CD14-positive monocyte (primary cell): ENCODE results near the gene C1QA. TPM values are rescaled to one million over a fixed set of nuclear protein-coding genes. Genes with fewer than 3 reads are reported as not detected.

Experiments
- DNase-seq, 3 donors: peaks; one replicate each; pipeline ENCODE4 v3.0.0-alpha.2; 2011 to 2022
- H2AFZ ChIP-seq: 2 replicates; pipeline ENCODE4 v1.6.0; 2012; ENCODE audit warnings: mild to moderate bottlenecking, low read depth, low read length, inconsistent platforms; ENCODE audit not compliant: insufficient read depth, poor library complexity, severe bottlenecking
- H3K27ac ChIP-seq, 2 donors: 1 replicate in 1 of 2; 2 replicates in 1 of 2; pipeline ENCODE4 v1.5.1; 2012 to 2013; ENCODE audit warnings: low read length in 2 of 2, control low read depth in 1 of 2, inconsistent platforms in 1 of 2, low read depth in 1 of 2, mild to moderate bottlenecking in 1 of 2
- H3K27me3 ChIP-seq, 2 donors: one replicate each; pipeline versions ENCODE4 v1.6.0 to v1.6.1; 2011 to 2013; ENCODE audit warnings: low read length in 2 of 2; ENCODE audit not compliant: control insufficient read depth in 2 of 2, insufficient read depth in 2 of 2
- H3K36me3 ChIP-seq, 2 donors: replicated peaks in 1 of 2; 1 replicate in 1 of 2; 2 replicates in 1 of 2; pipeline versions ENCODE4 v1.5.1 to v1.6.1; 2012 to 2013; ENCODE audit warnings: low read length in 2 of 2, control low read depth in 1 of 2, inconsistent platforms in 1 of 2, mild to moderate bottlenecking in 1 of 2; ENCODE audit not compliant: insufficient read depth in 2 of 2, control insufficient read depth in 1 of 2
- H3K4me1 ChIP-seq, 2 donors: 1 replicate in 1 of 2; 2 replicates in 1 of 2; pipeline versions ENCODE4 v1.5.1 to v1.6.1; 2012 to 2013; ENCODE audit warnings: low read length in 2 of 2, control low read depth in 1 of 2, inconsistent platforms in 1 of 2, mild to moderate bottlenecking in 1 of 2, moderate library complexity in 1 of 2; ENCODE audit not compliant: insufficient read depth in 2 of 2, control insufficient read depth in 1 of 2
- H3K4me2 ChIP-seq: replicated peaks from 2 replicates; pipeline ENCODE3; 2012; ENCODE audit warnings: low read length, moderate library complexity, mild to moderate bottlenecking; ENCODE audit not compliant: poor library complexity, severe bottlenecking; ENCODE audit errors: extremely low read depth
- H3K4me3 ChIP-seq, 3 experiments: fragments of 200-600 bp in 1 of 3; sonication (generic) in 1 of 3; replicated peaks in 1 of 3; 1 replicate in 2 of 3; 2 replicates in 1 of 3; pipeline ENCODE4 v1.5.1; 2011 to 2013; ENCODE audit warnings: low read length in 3 of 3, mild to moderate bottlenecking in 3 of 3, control low read depth in 2 of 3, low read depth in 2 of 3, inconsistent platforms in 1 of 3, moderate library complexity in 1 of 3
- H3K79me2 ChIP-seq: 2 replicates; pipeline ENCODE4 v1.6.0; 2012; ENCODE audit warnings: mild to moderate bottlenecking, control low read depth, inconsistent platforms, low read length, moderate library complexity; ENCODE audit not compliant: insufficient read depth
- H3K9ac ChIP-seq: 2 replicates; pipeline ENCODE4 v1.6.0; 2017; ENCODE audit warnings: low read length, mild to moderate bottlenecking; ENCODE audit not compliant: insufficient read depth, poor library complexity, severe bottlenecking
- H3K9me3 ChIP-seq, 2 donors: replicated peaks in 1 of 2; 1 replicate in 1 of 2; 2 replicates in 1 of 2; pipeline versions ENCODE4 v1.5.1 to v1.6.1; 2012 to 2013; ENCODE audit warnings: low read length in 2 of 2, control low read depth in 1 of 2; ENCODE audit not compliant: control insufficient read depth in 1 of 2, insufficient read depth in 1 of 2
- H4K20me1 ChIP-seq: 2 replicates; pipeline ENCODE4 v1.6.0; 2012; ENCODE audit warnings: mild to moderate bottlenecking, low read length, control low read depth, moderate library complexity; ENCODE audit not compliant: insufficient read depth
- H3K27ac Mint-ChIP-seq, 7 donors: one replicate each; pipeline ENCODE4 v1.8.0; 2020; ENCODE audit warnings: mild to moderate bottlenecking in 7 of 7, mixed read lengths in 7 of 7, moderate library complexity in 6 of 7, inconsistent platforms in 2 of 7
- H3K27me3 Mint-ChIP-seq, 3 donors: one replicate each; pipeline ENCODE4 v1.8.0; 2021 to 2022; ENCODE audit warnings: low read depth in 3 of 3, mild to moderate bottlenecking in 3 of 3, mixed read lengths in 3 of 3, moderate library complexity in 3 of 3, inconsistent platforms in 1 of 3
- H3K36me3 Mint-ChIP-seq, 2 donors: one replicate each; pipeline ENCODE4 v1.8.0; 2020; ENCODE audit warnings: mixed read lengths in 2 of 2, inconsistent platforms in 1 of 2, mild to moderate bottlenecking in 1 of 2
- H3K4me1 Mint-ChIP-seq: one replicate; pipeline ENCODE4 v1.8.0; 2020; ENCODE audit warnings: mild to moderate bottlenecking, mixed read lengths
- H3K4me3 Mint-ChIP-seq, 2 donors: one replicate each; pipeline ENCODE4 v1.8.0; 2020; ENCODE audit warnings: mild to moderate bottlenecking in 2 of 2, mixed read lengths in 2 of 2, moderate library complexity in 1 of 2
- H3K9me3 Mint-ChIP-seq, 7 donors: one replicate each; pipeline ENCODE4 v1.8.0; 2020 to 2022; ENCODE audit warnings: mixed read lengths in 7 of 7, mild to moderate bottlenecking in 6 of 7, moderate library complexity in 6 of 7, inconsistent platforms in 2 of 7
- WGBS: methylation state at CpG from one replicate; pipeline ENCODE4 v1.1.5; 2013; ENCODE audit warnings: missing lambda C conversion rate; ENCODE audit not compliant: insufficient coverage; 5-methylcytosine and 5-hydroxymethylcytosine counted together
- intact Hi-C, 2 donors: fragments of 100-400 bp; cut with micrococcal nuclease; formaldehyde crosslinking; loops; one replicate each; pipeline versions ENCODE4 v1.15.0 to v1.15.1; 2023
- polyA plus RNA-seq, 3 donors: library from polyadenylated mRNA; depleted of rRNA in 1 of 3; unstranded in 2 of 3; stranded (reverse) in 1 of 3; fragments of 300-500 nt in 2 of 3; fragments of >200 nt in 1 of 3; fragmentation: Illumina TruSeq in 2 of 3; gene quantifications; 1 replicate in 2 of 3; 2 replicates in 1 of 3; pipeline ENCODE4 v1.2.3, GENCODE V29; 2012 to 2021
- TF ChIP-seq, protein P1 (sequence below): fragments of 200-600 bp; IDR thresholded peaks from one replicate; pipeline ENCODE4 v1.8.0; 2022; ENCODE audit warnings: antibody characterized with exemption, mild to moderate bottlenecking

The C1QA gene
- polyA plus RNA-seq, 3 donors = 14.5 to 19.6 (median 16.3) TPM

DNA sequence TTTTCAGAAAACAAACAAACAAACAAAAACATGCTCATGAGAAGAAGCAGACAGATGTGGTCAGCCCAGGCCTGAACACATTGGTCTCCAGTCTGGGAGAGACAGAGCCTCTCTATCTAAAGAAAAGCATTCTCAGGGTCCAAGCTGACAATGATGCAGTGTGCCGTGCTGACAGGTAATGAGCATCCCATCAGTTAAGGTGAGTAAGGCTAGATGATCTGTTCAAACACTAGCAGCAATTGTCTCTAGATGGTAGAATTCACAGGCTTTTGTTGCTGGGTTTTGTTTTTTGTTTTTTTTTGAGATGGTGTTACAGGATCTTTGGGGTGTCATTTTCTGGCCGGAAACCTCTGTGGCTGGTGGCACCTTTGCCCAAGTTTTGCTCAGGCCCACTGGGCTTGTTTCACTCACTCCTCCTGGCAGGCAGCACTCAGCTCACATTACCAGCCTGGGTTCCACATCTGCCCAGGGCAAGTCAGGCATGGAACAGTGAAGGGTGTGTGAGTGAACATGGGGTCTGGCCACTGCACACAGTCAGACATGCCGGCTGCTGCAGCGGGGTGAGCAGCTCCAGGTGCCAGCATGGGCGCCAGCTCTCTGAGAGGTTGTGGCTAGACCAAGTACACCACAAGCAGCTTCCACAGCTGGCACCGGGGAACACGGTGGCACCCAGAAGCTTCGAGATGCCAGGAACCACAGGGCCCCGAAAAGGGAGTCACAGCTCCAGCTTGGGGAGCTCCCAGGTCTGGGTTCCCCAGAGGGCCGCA is 2.5 kb upstream of the C1QA start:
- TF ChIP-seq, protein P1, sequence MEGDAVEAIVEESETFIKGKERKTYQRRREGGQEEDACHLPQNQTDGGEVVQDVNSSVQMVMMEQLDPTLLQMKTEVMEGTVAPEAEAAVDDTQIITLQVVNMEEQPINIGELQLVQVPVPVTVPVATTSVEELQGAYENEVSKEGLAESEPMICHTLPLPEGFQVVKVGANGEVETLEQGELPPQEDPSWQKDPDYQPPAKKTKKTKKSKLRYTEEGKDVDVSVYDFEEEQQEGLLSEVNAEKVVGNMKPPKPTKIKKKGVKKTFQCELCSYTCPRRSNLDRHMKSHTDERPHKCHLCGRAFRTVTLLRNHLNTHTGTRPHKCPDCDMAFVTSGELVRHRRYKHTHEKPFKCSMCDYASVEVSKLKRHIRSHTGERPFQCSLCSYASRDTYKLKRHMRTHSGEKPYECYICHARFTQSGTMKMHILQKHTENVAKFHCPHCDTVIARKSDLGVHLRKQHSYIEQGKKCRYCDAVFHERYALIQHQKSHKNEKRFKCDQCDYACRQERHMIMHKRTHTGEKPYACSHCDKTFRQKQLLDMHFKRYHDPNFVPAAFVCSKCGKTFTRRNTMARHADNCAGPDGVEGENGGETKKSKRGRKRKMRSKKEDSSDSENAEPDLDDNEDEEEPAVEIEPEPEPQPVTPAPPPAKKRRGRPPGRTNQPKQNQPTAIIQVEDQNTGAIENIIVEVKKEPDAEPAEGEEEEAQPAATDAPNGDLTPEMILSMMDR = no peak
- H3K27ac Mint-ChIP-seq = no peak overlapping the region
- H3K79me2 ChIP-seq = no peaks in the 10 kb centered on the region
- H3K27me3 ChIP-seq = peaks cover 0 to 8% of the 10 kb centered on the region in 2 donors
- peaks cover 0 to 4% (median 0%) of the 10 kb centered on the region in 7 donors for H3K9me3 Mint-ChIP-seq
- H3K9me3 ChIP-seq = peaks cover 0 to 6% of the 10 kb centered on the region in 2 donors
- H3K4me3 Mint-ChIP-seq = no peak overlapping the region
- H3K4me1 Mint-ChIP-seq = peaks cover 22% of the 10 kb centered on the region
- H3K36me3 ChIP-seq = no peaks in the 10 kb centered on the region
- peaks cover 16 to 22% of the 10 kb centered on the region in 2 donors for H3K4me1 ChIP-seq
- no peak overlapping the region for H3K4me2 ChIP-seq
- no peak overlapping the region for H3K27ac ChIP-seq
- H3K27me3 Mint-ChIP-seq = peaks cover 20 to 29% (median 22%) of the 10 kb centered on the region in 3 donors
- no peak overlapping the region for H3K9ac ChIP-seq
- no peak overlapping the region for H3K4me3 ChIP-seq
- no peaks in the 10 kb centered on the region for H4K20me1 ChIP-seq
- H3K36me3 Mint-ChIP-seq = no peaks in the 10 kb centered on the region
- DNase-seq = no peak
- intact Hi-C loops = no loop called here
- H2AFZ ChIP-seq = no peak overlapping the region
- 89% methylated on average over 9 of the region's 10 CpGs for WGBS

DNA sequence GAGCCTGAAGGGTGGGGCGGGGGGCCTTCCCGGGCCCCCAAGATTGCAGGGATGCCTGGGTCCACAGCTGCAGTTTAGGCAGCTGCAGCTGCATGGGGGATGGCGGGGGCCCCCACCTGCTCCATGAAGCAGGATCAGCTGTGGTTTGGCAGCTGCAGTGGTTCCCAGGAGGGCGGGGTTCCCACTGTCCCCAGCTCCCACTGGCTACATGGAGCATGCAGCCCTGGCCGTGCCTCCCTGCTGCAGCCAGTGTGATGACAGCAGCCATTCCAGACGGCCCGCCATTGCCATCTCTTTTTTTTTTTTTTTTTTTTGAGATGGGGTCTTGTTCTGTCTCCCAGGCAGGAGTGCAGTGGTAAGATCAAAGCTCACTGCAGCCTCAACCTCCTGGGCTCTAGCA is 992 bp upstream of the C1QA start:
- WGBS = 79% methylated on average over 4 of the region's 7 CpGs

More for the DNA sequence above, 992 bp upstream of the C1QA start:
- Histone ChIP-seq H3K4me1 (peaks cover 16 to 22% of the 10 kb centered on the region in 2 donors), H3K4me2 (no peak overlapping the region), H2AFZ (no peak overlapping the region), H3K36me3 (no peaks in the 10 kb centered on the region), H3K27ac (no peak overlapping the region), H3K79me2 (no peaks in the 10 kb centered on the region), H3K9ac (no peak overlapping the region), H3K27me3 (peaks cover 0 to 5% of the 10 kb centered on the region in 2 donors), H3K4me3 (no peak overlapping the region), H4K20me1 (no peaks in the 10 kb centered on the region), H3K9me3 (peaks cover 0 to 6% of the 10 kb centered on the region in 2 donors)
- H3K4me3 Mint-ChIP-seq = no peak overlapping the region
- intact Hi-C loops = no loop called here
- H3K4me1 Mint-ChIP-seq = peaks cover 22% of the 10 kb centered on the region
- H3K27me3 Mint-ChIP-seq = peaks cover 17 to 19% (median 18%) of the 10 kb centered on the region in 3 donors
- no peaks in the 10 kb centered on the region for H3K36me3 Mint-ChIP-seq
- peaks cover 0 to 4% (median 0%) of the 10 kb centered on the region in 7 donors for H3K9me3 Mint-ChIP-seq
- TF ChIP-seq, protein P1 = no peak
- no peak for DNase-seq
- no peak overlapping the region for H3K27ac Mint-ChIP-seq
